SU-DHL-6 (cell line): ENCODE results near the gene ATP5PB.

ENCODE experiments used
- CTCF ChIP-seq: fragments of 200-600 bp; sonication (generic); IDR thresholded peaks from one replicate; pipeline ENCODE4 v1.5.1; 2017; ENCODE audit warnings: antibody characterized with exemption, mild to moderate bottlenecking, low read length, moderate library complexity; ENCODE audit not compliant: insufficient read depth, poor library complexity, severe bottlenecking
- EZH2phosphoT487 ChIP-seq: fragments of 200-600 bp; sonication (generic), shearing (Covaris generic); conservative IDR thresholded peaks from 2 replicates; pipeline ENCODE4 v1.6.1; 2018; ENCODE audit warnings: mild to moderate bottlenecking, antibody characterized with exemption, low read length, moderate library complexity, mixed read lengths

GRCh38 chr1:111499026-111499785, 49.9 kb downstream of the ATP5PB start:
- TF ChIP-seq CTCF, result no peak
- TF ChIP-seq EZH2phosphoT487, result no peak
